Testis (tissue), 3 donors: ENCODE measurements around the gene NRARP. TPM values are rescaled to one million over a fixed set of nuclear protein-coding genes. Genes with fewer than 3 reads are reported as not detected.

Experiments used
- DNase-seq: peaks from one replicate; pipeline ENCODE4 v3.0.0-alpha.2; 2019
- H3K27ac ChIP-seq, 2 donors: fragments of 200-600 bp; sonication (generic); one replicate each; pipeline ENCODE4 v1.5.1; 2019
- H3K27me3 ChIP-seq: fragments of 200-600 bp; sonication (generic); one replicate; pipeline ENCODE4 v1.5.1; 2019
- H3K36me3 ChIP-seq: fragments of 200-600 bp; sonication (generic); one replicate; pipeline ENCODE4 v1.5.1; 2017; ENCODE audit warnings: low read depth; ENCODE audit errors: missing control alignments
- H3K4me1 ChIP-seq: fragments of 200-600 bp; sonication (generic); one replicate; pipeline ENCODE4 v1.5.1; 2019
- H3K4me3 ChIP-seq, 2 donors: fragments of 200-600 bp; sonication (generic); one replicate each; pipeline ENCODE4 v1.5.1; 2017 to 2019
- H3K9me3 ChIP-seq: fragments of 200-600 bp; sonication (generic); one replicate; pipeline ENCODE4 v1.5.1; 2017
- CTCF ChIP-seq, 3 experiments: fragments of 450-650 bp in 2 of 3; fragments of 200-600 bp in 1 of 3; sonication (generic) in 1 of 3; IDR thresholded peaks; one replicate each; pipeline ENCODE4 v1.5.1; 2016 to 2019; ENCODE audit warnings: antibody characterized with exemption in 3 of 3, mild to moderate bottlenecking in 2 of 3, moderate library complexity in 1 of 3
- POLR2A ChIP-seq: fragments of 450-650 bp; IDR thresholded peaks from one replicate; pipeline ENCODE4 v1.6.1; 2017; ENCODE audit warnings: antibody characterized with exemption, mild to moderate bottlenecking, moderate library complexity
- WGBS, 2 donors: methylation state at CpG; one replicate each; pipeline ENCODE4 v1.1.5; 2018; 5-methylcytosine and 5-hydroxymethylcytosine counted together
- intact Hi-C: fragments of 100-400 bp; cut with DNase I; formaldehyde crosslinking; loops from one replicate; pipeline ENCODE4 v1.15.1; 2023; ENCODE audit warnings: low total_unique reads
- polyA plus RNA-seq: library from polyadenylated mRNA; stranded (reverse); fragments of 350-450 nt; fragmentation: Illumina TruSeq; extraction: RNeasy Lipid Tissue Mini Kit (QIAGEN cat#74804); gene quantifications from one replicate; pipeline ENCODE4 v1.2.3, GENCODE V29; 2014; ENCODE audit warnings: low read depth, low replicate concordance; ENCODE audit not compliant: insufficient read depth
- total RNA-seq, 2 donors: library from RNA; depleted of rRNA; stranded (reverse); fragments of >200 nt; gene quantifications; one replicate each; pipeline ENCODE4 v1.2.3, GENCODE V29; 2016

The NRARP gene
- total and polyA plus RNA-seq, 3 donors from 2014 or later, result 5.2 to 40.6 (median 14.4) TPM

DNA sequence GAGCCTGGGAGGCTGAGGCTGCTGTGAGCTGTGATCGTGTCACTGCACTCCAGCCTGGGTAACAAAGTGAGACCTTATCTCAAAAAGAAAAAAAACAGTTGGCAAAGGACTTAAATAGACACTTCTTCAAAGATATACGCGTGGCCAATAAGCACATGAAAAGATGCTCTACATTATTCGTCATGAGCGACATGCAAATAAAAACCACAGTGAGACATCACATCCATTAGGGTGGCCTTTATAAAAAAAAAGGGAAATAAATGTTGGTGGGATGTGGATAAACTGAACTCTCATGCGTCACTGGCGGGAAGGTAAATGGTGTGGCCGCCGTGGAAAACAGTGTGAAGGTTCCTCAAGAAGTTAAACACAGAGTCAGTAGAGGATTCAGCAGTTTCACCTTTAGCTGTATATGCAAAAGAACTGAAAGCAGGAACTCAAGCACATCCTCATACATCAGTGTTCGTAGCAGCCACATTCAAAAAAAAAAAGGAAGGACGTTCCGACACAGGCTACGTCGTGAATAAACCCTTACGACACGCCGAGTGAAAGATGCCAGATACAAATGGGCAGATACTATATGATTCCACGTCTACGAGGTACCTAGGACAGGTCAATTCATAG is 24.5 kb upstream of the NRARP start:
- TF ChIP-seq POLR2A (no peak), CTCF (IDR thresholded peaks at IDR 0.05) (no peak)
- Histone ChIP-seq H3K36me3 (no peaks in the 10 kb centered on the region), H3K4me1 (no peaks in the 10 kb centered on the region), H3K27ac (no peak overlapping the region), H3K9me3 (no peaks in the 10 kb centered on the region), H3K4me3 (no peak overlapping the region), H3K27me3 (no peaks in the 10 kb centered on the region)
- DNase-seq, result peak; percentile 14
- intact Hi-C loops, result no loop called here
- WGBS, 2 donors, result 85 to 88% methylated on average over 19 of the region's 19 CpGs

- intact Hi-C loops, result no loop called here
- Histone ChIP-seq H3K27me3 (no peaks in the 10 kb centered on the region), H3K36me3 (no peaks in the 10 kb centered on the region), H3K27ac (no peak overlapping the region), H3K4me1 (no peaks in the 10 kb centered on the region), H3K9me3 (no peaks in the 10 kb centered on the region), H3K4me3 (no peak overlapping the region)
- no peak for DNase-seq
- WGBS, 2 donors, result 90 to 93% methylated on average over 12 of the region's 12 CpGs
- TF ChIP-seq CTCF (IDR thresholded peaks at IDR 0.05) (no peak), POLR2A (no peak)
Measured at GRCh38 chr9:137325799-137326198, 23.7 kb upstream of the NRARP start.

- Histone ChIP-seq H3K27me3 (no peaks in the 10 kb centered on the region), H3K27ac (no peak overlapping the region), H3K4me3 (no peak overlapping the region), H3K36me3 (no peaks in the 10 kb centered on the region), H3K4me1 (no peaks in the 10 kb centered on the region), H3K9me3 (no peaks in the 10 kb centered on the region)
- peak; percentile 8 for DNase-seq
- TF ChIP-seq POLR2A, result no peak
- no peak for TF ChIP-seq CTCF (IDR thresholded peaks at IDR 0.05)
- intact Hi-C loops, result no loop called here
- 90 to 93% methylated on average over 10 of the region's 10 CpGs for WGBS, 2 donors
Measured at GRCh38 chr9:137325124-137325523, 23.1 kb upstream of the NRARP start.

GRCh38 chr9:137323531-137324331 is 21.7 kb upstream of the NRARP start:
- 93 to 97% methylated on average over 7 to 34 of the region's 37 CpGs for WGBS, 2 donors
- Histone ChIP-seq H3K4me3 (no peak overlapping the region), H3K9me3 (no peaks in the 10 kb centered on the region), H3K27me3 (no peaks in the 10 kb centered on the region), H3K27ac (no peak overlapping the region), H3K4me1 (no peaks in the 10 kb centered on the region), H3K36me3 (no peaks in the 10 kb centered on the region)
- peak; percentile 9 for DNase-seq
- intact Hi-C loops, result no loop called here
- TF ChIP-seq POLR2A (no peak), CTCF (IDR thresholded peaks at IDR 0.05) (no peak)
